Measurements from ENCODE around the gene EFEMP1.

The EFEMP1 gene

DNA sequence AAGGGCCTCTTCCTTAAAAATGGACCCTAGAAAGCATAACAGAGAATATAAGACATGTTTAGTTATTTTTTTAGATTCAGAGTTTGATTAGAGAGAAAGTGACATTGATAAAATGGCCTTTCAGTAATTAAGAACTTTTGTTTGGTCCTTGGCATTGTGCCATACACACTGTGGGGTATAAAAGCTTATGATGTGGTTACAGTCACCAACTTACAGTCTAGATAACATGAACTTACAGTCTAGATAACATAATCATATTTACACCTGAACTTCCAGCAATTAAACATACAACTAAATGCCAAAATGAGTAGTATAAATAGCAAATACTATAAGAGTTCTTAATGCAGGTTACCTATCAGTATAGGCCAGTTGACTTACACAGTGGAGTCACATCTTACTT lies 25.6 kb upstream of the EFEMP1 start:
- no peak overlapping the region for H3K4me3 ChIP-seq (ENCODE audit: low read depth, low read length)
- no peak for TF ChIP-seq CTCF (IDR thresholded peaks at IDR 0.05; ENCODE audit: low read depth, low read length)

- TF ChIP-seq CTCF (IDR thresholded peaks at IDR 0.05; ENCODE audit: low read depth, low read length), result no peak
- no peak overlapping the region for H3K4me3 ChIP-seq (ENCODE audit: low read depth, low read length)
Measured at GRCh38 chr2:55948176-55948923, 24.8 kb upstream of the EFEMP1 start.

GRCh38 chr2:55947752-55948151 lies 24.2 kb upstream of the EFEMP1 start:
- no peak for TF ChIP-seq CTCF (IDR thresholded peaks at IDR 0.05; ENCODE audit: low read depth, low read length)
- no peak overlapping the region for H3K4me3 ChIP-seq (ENCODE audit: low read depth, low read length)

GRCh38 chr2:55946793-55947192 lies 23.2 kb upstream of the EFEMP1 start:
- TF ChIP-seq CTCF (IDR thresholded peaks at IDR 0.05; ENCODE audit: low read depth, low read length), result no peak
- H3K4me3 ChIP-seq (ENCODE audit: low read depth, low read length), result no peak overlapping the region

- H3K4me3 ChIP-seq (ENCODE audit: low read depth, low read length), result no peak overlapping the region
- no peak for TF ChIP-seq CTCF (IDR thresholded peaks at IDR 0.05; ENCODE audit: low read depth, low read length)
Measured at GRCh38 chr2:55943466-55943865, 19.9 kb upstream of the EFEMP1 start.

DNA sequence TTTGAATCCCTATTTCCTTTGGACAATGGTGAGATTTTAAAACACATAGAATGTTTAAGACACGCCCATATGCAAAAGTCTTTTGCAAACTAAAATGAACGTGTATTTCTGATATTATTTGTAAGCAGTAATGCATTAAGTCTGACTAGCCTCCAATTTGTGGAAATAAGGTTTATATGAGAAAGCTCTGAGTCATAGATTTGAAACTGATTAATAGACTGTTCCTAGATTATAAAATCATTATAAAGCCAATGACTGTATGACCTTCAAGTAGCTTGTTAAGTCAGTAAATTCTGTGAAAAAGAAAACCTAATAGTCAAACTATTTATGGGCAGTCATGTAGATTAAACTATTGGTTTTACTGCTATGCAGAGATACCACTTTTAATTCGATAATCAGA lies 12.8 kb upstream of the EFEMP1 start:
- no peak for TF ChIP-seq CTCF (IDR thresholded peaks at IDR 0.05; ENCODE audit: low read depth, low read length)

DNA sequence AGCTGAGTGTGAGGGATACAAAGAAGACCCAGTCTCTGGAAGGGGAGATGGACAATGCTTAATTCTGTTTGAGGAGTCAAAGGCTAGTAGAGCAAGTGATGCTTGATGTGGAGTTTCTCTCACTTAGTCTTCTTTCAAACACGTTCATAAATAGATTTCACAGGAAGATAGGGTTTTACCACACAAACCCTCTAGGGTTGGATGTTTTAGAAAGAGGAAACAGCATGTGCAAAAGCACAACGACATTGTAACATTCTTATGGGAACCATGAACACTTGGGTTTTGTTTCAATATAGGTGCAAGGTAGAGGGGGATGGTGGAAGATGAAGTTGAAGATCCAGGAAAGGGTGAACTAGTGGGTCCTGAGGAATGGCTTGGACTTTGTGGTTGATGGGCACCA lies 10.8 kb upstream of the EFEMP1 start:
- no peak overlapping the region for H3K4me3 ChIP-seq (ENCODE audit: low read depth, low read length)
- TF ChIP-seq CTCF (IDR thresholded peaks at IDR 0.05; ENCODE audit: low read depth, low read length), result no peak

More for the DNA sequence above, 12.8 kb upstream of the EFEMP1 start:
- no peak overlapping the region for H3K4me3 ChIP-seq (ENCODE audit: low read depth, low read length)

Measured in WI38 (cell line).